ENCODE results near the gene C20orf144. TPM values are rescaled to one million over a fixed set of nuclear protein-coding genes. Genes with fewer than 3 reads are reported as not detected.
A peak's percentile ranks its signal among the peaks of the same experiment; 100 is the strongest.

C20orf144 gene
- total and polyA plus RNA-seq, 9 of the 15 experiments (the other 6 are each of a cell fraction or from before 2014, with no cell fraction given): 0.04 to 0.23 (median 0.11) TPM; not detected in 2

DNA sequence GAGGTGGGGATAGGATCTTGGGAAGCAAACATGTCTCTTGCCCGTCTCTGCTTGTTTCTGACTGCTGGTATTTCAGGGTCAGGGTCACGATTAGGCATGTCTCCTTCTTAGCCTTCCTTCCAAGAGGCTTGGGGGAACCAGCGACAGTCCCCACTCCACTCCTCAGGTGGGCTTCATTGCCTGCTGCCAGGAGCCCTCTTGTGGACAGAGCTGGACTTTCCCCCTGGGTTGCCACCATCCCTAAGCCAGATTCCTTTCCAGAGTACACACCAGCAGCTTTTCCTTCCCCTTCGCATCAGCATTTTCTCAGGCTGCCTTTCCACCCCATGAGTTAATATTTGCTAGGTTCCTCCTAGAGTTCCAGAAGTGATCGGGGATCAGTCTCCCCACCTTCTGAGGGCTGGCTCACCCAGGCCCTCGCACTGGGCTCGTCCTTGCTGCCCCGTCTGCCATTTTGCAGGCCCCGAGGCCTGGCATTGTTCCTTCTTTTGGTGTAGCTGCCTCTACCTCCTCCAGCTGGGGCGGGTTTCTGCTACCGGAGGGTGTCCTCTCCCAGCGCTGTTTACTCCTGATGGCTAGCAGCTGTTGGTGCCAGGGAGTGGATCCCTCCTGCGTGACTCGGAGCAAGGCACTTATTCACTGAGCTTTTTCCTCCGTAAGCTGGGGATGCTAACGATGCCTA is 8.8 kb upstream of the C20orf144 start (continued):
- TF ChIP-seq HOXB6 (CRISPR knock-in tag; IDR thresholded peaks at IDR 0.05; ENCODE audit: borderline replicate concordance) (no peak), MTA3 (IDR thresholded peaks at IDR 0.05; ENCODE audit: borderline replicate concordance) (no peak), RBM39 (optimal IDR thresholded peaks at IDR 0.05; ENCODE audit: low read depth, low read length) (peak; percentile 46), CREM (IDR thresholded peaks at IDR 0.05; ENCODE audit: low read depth) (no peak), CBX1 (IDR thresholded peaks at IDR 0.05; ENCODE audit: low read depth) (no peak), ZSCAN32 (CRISPR knock-in tag; IDR thresholded peaks at IDR 0.05) (no peak), SIN3B (IDR thresholded peaks at IDR 0.05; ENCODE audit: low read depth) (no peak), DNMT1 (IDR thresholded peaks at IDR 0.05) (no peak), ZNF217 (CRISPR knock-in tag; IDR thresholded peaks at IDR 0.05) (no peak), CREB1 (IDR thresholded peaks at IDR 0.05) (no peak), CREB1 (CRISPR knock-in tag; IDR thresholded peaks at IDR 0.05) (no peak), EZH2 (IDR thresholded peaks at IDR 0.05; ENCODE audit: borderline replicate concordance, low read depth, low read length) (no peak), NEUROD1 (IDR thresholded peaks at IDR 0.05; ENCODE audit: borderline replicate concordance, low read depth, low read length, partially characterized antibody) (no peak), HMGN3 (IDR thresholded peaks at IDR 0.05; ENCODE audit: borderline replicate concordance, extremely low read depth, insufficient read length, low read depth, low read length) (peak; percentile 23), MECOM (CRISPR knock-in tag; IDR thresholded peaks at IDR 0.05) (no peak), TRIM24 (IDR thresholded peaks at IDR 0.05) (no peak)
- TF ChIP-seq, protein P1, sequence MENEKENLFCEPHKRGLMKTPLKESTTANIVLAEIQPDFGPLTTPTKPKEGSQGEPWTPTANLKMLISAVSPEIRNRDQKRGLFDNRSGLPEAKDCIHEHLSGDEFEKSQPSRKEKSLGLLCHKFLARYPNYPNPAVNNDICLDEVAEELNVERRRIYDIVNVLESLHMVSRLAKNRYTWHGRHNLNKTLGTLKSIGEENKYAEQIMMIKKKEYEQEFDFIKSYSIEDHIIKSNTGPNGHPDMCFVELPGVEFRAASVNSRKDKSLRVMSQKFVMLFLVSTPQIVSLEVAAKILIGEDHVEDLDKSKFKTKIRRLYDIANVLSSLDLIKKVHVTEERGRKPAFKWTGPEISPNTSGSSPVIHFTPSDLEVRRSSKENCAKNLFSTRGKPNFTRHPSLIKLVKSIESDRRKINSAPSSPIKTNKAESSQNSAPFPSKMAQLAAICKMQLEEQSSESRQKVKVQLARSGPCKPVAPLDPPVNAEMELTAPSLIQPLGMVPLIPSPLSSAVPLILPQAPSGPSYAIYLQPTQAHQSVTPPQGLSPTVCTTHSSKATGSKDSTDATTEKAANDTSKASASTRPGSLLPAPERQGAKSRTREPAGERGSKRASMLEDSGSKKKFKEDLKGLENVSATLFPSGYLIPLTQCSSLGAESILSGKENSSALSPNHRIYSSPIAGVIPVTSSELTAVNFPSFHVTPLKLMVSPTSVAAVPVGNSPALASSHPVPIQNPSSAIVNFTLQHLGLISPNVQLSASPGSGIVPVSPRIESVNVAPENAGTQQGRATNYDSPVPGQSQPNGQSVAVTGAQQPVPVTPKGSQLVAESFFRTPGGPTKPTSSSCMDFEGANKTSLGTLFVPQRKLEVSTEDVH (IDR thresholded peaks at IDR 0.05; ENCODE audit: low read depth, partially characterized antibody): no peak
- TF ChIP-seq, protein P2, sequence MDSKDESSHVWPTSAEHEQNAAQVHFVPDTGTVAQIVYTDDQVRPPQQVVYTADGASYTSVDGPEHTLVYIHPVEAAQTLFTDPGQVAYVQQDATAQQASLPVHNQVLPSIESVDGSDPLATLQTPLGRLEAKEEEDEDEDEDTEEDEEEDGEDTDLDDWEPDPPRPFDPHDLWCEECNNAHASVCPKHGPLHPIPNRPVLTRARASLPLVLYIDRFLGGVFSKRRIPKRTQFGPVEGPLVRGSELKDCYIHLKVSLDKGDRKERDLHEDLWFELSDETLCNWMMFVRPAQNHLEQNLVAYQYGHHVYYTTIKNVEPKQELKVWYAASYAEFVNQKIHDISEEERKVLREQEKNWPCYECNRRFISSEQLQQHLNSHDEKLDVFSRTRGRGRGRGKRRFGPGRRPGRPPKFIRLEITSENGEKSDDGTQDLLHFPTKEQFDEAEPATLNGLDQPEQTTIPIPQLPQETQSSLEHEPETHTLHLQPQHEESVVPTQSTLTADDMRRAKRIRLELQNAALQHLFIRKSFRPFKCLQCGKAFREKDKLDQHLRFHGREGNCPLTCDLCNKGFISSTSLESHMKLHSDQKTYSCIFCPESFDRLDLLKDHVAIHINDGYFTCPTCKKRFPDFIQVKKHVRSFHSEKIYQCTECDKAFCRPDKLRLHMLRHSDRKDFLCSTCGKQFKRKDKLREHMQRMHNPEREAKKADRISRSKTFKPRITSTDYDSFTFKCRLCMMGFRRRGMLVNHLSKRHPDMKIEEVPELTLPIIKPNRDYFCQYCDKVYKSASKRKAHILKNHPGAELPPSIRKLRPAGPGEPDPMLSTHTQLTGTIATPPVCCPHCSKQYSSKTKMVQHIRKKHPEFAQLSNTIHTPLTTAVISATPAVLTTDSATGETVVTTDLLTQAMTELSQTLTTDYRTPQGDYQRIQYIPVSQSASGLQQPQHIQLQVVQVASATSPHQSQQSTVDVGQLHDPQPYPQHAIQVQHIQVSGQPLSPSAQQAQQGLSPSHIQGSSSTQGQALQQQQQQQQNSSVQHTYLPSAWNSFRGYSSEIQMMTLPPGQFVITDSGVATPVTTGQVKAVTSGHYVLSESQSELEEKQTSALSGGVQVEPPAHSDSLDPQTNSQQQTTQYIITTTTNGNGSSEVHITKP (IDR thresholded peaks at IDR 0.05; ENCODE audit: partially characterized antibody): no peak
- TF ChIP-seq, protein P3, sequence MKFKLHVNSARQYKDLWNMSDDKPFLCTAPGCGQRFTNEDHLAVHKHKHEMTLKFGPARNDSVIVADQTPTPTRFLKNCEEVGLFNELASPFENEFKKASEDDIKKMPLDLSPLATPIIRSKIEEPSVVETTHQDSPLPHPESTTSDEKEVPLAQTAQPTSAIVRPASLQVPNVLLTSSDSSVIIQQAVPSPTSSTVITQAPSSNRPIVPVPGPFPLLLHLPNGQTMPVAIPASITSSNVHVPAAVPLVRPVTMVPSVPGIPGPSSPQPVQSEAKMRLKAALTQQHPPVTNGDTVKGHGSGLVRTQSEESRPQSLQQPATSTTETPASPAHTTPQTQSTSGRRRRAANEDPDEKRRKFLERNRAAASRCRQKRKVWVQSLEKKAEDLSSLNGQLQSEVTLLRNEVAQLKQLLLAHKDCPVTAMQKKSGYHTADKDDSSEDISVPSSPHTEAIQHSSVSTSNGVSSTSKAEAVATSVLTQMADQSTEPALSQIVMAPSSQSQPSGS (CRISPR knock-in tag; IDR thresholded peaks at IDR 0.05): no peak
- TF ChIP-seq, protein P4, sequence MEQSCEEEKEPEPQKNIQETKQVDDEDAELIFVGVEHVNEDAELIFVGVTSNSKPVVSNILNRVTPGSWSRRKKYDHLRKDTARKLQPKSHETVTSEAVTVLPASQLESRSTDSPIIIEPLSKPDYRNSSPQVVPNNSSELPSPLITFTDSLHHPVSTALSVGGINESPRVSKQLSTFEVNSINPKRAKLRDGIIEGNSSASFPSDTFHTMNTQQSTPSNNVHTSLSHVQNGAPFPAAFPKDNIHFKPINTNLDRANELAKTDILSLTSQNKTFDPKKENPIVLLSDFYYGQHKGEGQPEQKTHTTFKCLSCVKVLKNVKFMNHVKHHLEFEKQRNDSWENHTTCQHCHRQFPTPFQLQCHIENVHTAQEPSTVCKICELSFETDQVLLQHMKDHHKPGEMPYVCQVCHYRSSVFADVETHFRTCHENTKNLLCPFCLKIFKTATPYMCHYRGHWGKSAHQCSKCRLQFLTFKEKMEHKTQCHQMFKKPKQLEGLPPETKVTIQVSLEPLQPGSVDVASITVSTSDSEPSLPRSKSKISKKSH (CRISPR knock-in tag; IDR thresholded peaks at IDR 0.05): no peak

Measured in K562 (cell line).